Activated naive CD4-positive, alpha-beta T cell treated with anti-CD3 and anti-CD28 coated beads, Interleukin-2, amount 50 U/mL, for 24 hours (primary cell): Measurements from ENCODE around the gene BGN.

Experiments
- H3K27ac Mint-ChIP-seq: one replicate; pipeline ENCODE4 v1.8.0; 2021; ENCODE audit warnings: mild to moderate bottlenecking, mixed read lengths
- H3K27me3 Mint-ChIP-seq: one replicate; pipeline ENCODE4 v1.8.0; 2021; ENCODE audit warnings: mixed read lengths
- H3K36me3 Mint-ChIP-seq: one replicate; pipeline ENCODE4 v1.8.0; 2021; ENCODE audit warnings: mixed read lengths
- H3K4me1 Mint-ChIP-seq: one replicate; pipeline ENCODE4 v1.8.0; 2021; ENCODE audit warnings: mixed read lengths
- H3K4me3 Mint-ChIP-seq: one replicate; pipeline ENCODE4 v1.8.0; 2021; ENCODE audit warnings: mild to moderate bottlenecking, mixed read lengths
- H3K9me3 Mint-ChIP-seq: one replicate; pipeline ENCODE4 v1.8.0; 2021; ENCODE audit warnings: mixed read lengths

BGN gene

GRCh38 chrX:153520287-153520917 is 25.6 kb downstream of the BGN start:
- Mint-ChIP-seq H3K9me3 (no peaks in the 10 kb centered on the region), H3K27me3 (peaks cover 11% of the 10 kb centered on the region), H3K4me3 (no peak overlapping the region), H3K27ac (no peak overlapping the region), H3K36me3 (no peaks in the 10 kb centered on the region), H3K4me1 (peaks cover 8% of the 10 kb centered on the region)

- Mint-ChIP-seq H3K27ac (no peak overlapping the region), H3K4me3 (no peak overlapping the region), H3K4me1 (peaks cover 4% of the 10 kb centered on the region), H3K27me3 (peaks cover 7% of the 10 kb centered on the region), H3K36me3 (no peaks in the 10 kb centered on the region), H3K9me3 (no peaks in the 10 kb centered on the region)
These were observed 26.3 kb downstream of the BGN start for GRCh38 chrX:153521034-153521433.

GRCh38 chrX:153522259-153522658 is 27.5 kb downstream of the BGN start:
- Mint-ChIP-seq H3K36me3 (no peaks in the 10 kb centered on the region), H3K27me3 (peaks cover 5% of the 10 kb centered on the region), H3K4me1 (peaks cover 4% of the 10 kb centered on the region), H3K27ac (no peak overlapping the region), H3K4me3 (no peak overlapping the region), H3K9me3 (no peaks in the 10 kb centered on the region)

GRCh38 chrX:153523269-153523668 is 28.5 kb downstream of the BGN start:
- no peak overlapping the region for H3K27ac Mint-ChIP-seq
- H3K4me1 Mint-ChIP-seq, result peaks cover 3% of the 10 kb centered on the region
- H3K4me3 Mint-ChIP-seq, result no peak overlapping the region
- no peaks in the 10 kb centered on the region for H3K36me3 Mint-ChIP-seq
- H3K9me3 Mint-ChIP-seq, result no peaks in the 10 kb centered on the region
- H3K27me3 Mint-ChIP-seq, result peaks cover 5% of the 10 kb centered on the region

- Mint-ChIP-seq H3K9me3 (no peaks in the 10 kb centered on the region), H3K4me3 (no peak overlapping the region), H3K4me1 (no peaks in the 10 kb centered on the region), H3K27ac (no peak overlapping the region), H3K36me3 (no peaks in the 10 kb centered on the region), H3K27me3 (peaks cover 2% of the 10 kb centered on the region)
These were observed 29.5 kb downstream of the BGN start for GRCh38 chrX:153524234-153524633.

- no peak overlapping the region for H3K27ac Mint-ChIP-seq
- H3K4me1 Mint-ChIP-seq, result no peaks in the 10 kb centered on the region
- no peaks in the 10 kb centered on the region for H3K27me3 Mint-ChIP-seq
- no peak overlapping the region for H3K4me3 Mint-ChIP-seq
- H3K36me3 Mint-ChIP-seq, result no peaks in the 10 kb centered on the region
- H3K9me3 Mint-ChIP-seq, result no peaks in the 10 kb centered on the region
These were observed 30.7 kb downstream of the BGN start for GRCh38 chrX:153525451-153525850.

- no peaks in the 10 kb centered on the region for H3K36me3 Mint-ChIP-seq
- H3K9me3 Mint-ChIP-seq, result no peaks in the 10 kb centered on the region
These were observed 31.3 kb downstream of the BGN start for GRCh38 chrX:153526042-153526441.

GRCh38 chrX:153526801-153527200 is 32.0 kb downstream of the BGN start:
- no peaks in the 10 kb centered on the region for H3K9me3 Mint-ChIP-seq
- H3K4me3 Mint-ChIP-seq, result no peak overlapping the region
- H3K27me3 Mint-ChIP-seq, result no peaks in the 10 kb centered on the region
- no peaks in the 10 kb centered on the region for H3K4me1 Mint-ChIP-seq
- no peak overlapping the region for H3K27ac Mint-ChIP-seq
- H3K36me3 Mint-ChIP-seq, result no peaks in the 10 kb centered on the region

More at GRCh38 chrX:153526042-153526441, 31.3 kb downstream of the BGN start:
- H3K4me3 Mint-ChIP-seq, result no peak overlapping the region
- no peaks in the 10 kb centered on the region for H3K4me1 Mint-ChIP-seq
- H3K27ac Mint-ChIP-seq, result no peak overlapping the region
- no peaks in the 10 kb centered on the region for H3K27me3 Mint-ChIP-seq

- Mint-ChIP-seq H3K27me3 (no peaks in the 10 kb centered on the region), H3K4me1 (no peaks in the 10 kb centered on the region), H3K9me3 (no peaks in the 10 kb centered on the region), H3K27ac (no peak overlapping the region), H3K4me3 (no peak overlapping the region), H3K36me3 (no peaks in the 10 kb centered on the region)
These were observed 32.4 kb downstream of the BGN start for GRCh38 chrX:153527208-153527607.

- Mint-ChIP-seq H3K36me3 (no peaks in the 10 kb centered on the region), H3K9me3 (no peaks in the 10 kb centered on the region), H3K27me3 (no peaks in the 10 kb centered on the region), H3K4me3 (no peak overlapping the region), H3K4me1 (no peaks in the 10 kb centered on the region), H3K27ac (no peak overlapping the region)
These were observed 35.8 kb downstream of the BGN start for GRCh38 chrX:153530411-153531129.

GRCh38 chrX:153533091-153533490 is 38.3 kb downstream of the BGN start:
- Mint-ChIP-seq H3K4me1 (no peaks in the 10 kb centered on the region), H3K4me3 (no peak overlapping the region), H3K36me3 (no peaks in the 10 kb centered on the region), H3K27ac (no peak overlapping the region), H3K9me3 (no peaks in the 10 kb centered on the region), H3K27me3 (no peaks in the 10 kb centered on the region)

GRCh38 chrX:153537080-153537479 is 42.3 kb downstream of the BGN start:
- Mint-ChIP-seq H3K27ac (no peak overlapping the region), H3K36me3 (no peaks in the 10 kb centered on the region), H3K4me1 (no peaks in the 10 kb centered on the region), H3K9me3 (no peaks in the 10 kb centered on the region), H3K4me3 (no peak overlapping the region), H3K27me3 (no peaks in the 10 kb centered on the region)

- Mint-ChIP-seq H3K27me3 (no peaks in the 10 kb centered on the region), H3K9me3 (no peaks in the 10 kb centered on the region), H3K4me3 (no peak overlapping the region), H3K36me3 (no peaks in the 10 kb centered on the region), H3K4me1 (no peaks in the 10 kb centered on the region), H3K27ac (no peak overlapping the region)
These were observed 42.9 kb downstream of the BGN start for GRCh38 chrX:153537526-153538295.

GRCh38 chrX:153538424-153538823 is 43.6 kb downstream of the BGN start:
- no peaks in the 10 kb centered on the region for H3K4me1 Mint-ChIP-seq
- H3K27ac Mint-ChIP-seq, result no peak overlapping the region
- no peaks in the 10 kb centered on the region for H3K27me3 Mint-ChIP-seq
- no peaks in the 10 kb centered on the region for H3K36me3 Mint-ChIP-seq
- H3K4me3 Mint-ChIP-seq, result no peak overlapping the region
- no peaks in the 10 kb centered on the region for H3K9me3 Mint-ChIP-seq

GRCh38 chrX:153539171-153539978 is 44.6 kb downstream of the BGN start:
- Mint-ChIP-seq H3K27ac (no peak overlapping the region), H3K36me3 (no peaks in the 10 kb centered on the region), H3K4me1 (no peaks in the 10 kb centered on the region), H3K4me3 (no peak overlapping the region), H3K27me3 (no peaks in the 10 kb centered on the region), H3K9me3 (no peaks in the 10 kb centered on the region)
